Activated CD4-positive, alpha-beta T cell treated with anti-CD3 and anti-CD28 coated beads for 4 hours (primary cell): ENCODE data around the gene SYT13.

Experiments used
- DNase-seq, 2 donors: peaks; one replicate each; pipeline ENCODE4 v3.0.0-alpha.2; 2020

Gene SYT13, protein sequence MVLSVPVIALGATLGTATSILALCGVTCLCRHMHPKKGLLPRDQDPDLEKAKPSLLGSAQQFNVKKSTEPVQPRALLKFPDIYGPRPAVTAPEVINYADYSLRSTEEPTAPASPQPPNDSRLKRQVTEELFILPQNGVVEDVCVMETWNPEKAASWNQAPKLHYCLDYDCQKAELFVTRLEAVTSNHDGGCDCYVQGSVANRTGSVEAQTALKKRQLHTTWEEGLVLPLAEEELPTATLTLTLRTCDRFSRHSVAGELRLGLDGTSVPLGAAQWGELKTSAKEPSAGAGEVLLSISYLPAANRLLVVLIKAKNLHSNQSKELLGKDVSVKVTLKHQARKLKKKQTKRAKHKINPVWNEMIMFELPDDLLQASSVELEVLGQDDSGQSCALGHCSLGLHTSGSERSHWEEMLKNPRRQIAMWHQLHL

DNA sequence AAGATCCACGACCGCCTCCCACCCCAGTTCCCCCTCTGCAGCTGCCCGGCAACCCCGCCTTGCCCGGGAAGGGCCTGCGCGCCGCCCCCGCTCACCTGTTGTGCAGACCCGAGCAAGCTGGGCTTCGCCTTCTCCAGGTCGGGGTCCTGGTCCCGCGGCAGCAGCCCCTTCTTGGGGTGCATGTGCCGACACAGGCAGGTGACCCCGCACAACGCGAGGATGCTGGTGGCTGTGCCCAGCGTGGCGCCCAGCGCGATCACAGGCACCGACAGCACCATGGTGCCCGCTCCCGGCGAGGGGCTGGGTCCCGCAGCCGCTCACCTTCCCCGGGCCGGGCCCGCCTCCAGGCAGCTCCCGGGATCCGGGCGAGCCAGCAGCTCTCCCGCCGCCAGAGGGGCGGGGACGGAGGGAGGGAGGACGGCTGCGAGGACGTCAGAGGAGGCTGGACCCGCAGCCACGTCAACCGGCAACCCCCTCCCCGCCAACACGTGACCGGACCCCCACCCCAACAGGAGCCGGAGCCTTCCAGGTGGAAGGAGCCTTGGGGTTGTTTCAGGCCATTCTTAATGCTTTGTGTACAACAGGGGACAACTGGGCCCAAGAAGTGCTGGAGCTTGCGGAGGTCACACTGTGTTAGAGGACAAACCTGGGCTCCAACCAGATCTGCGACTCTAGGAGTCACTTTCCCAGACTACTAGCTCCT lies at the start of gene SYT13:
Gene SYT13 (minus strand): TSS at position 412 of the 703 bp plus-strand sequence. CDS start 134 bp downstream, at position 278.
- DNase-seq = no peak

DNA sequence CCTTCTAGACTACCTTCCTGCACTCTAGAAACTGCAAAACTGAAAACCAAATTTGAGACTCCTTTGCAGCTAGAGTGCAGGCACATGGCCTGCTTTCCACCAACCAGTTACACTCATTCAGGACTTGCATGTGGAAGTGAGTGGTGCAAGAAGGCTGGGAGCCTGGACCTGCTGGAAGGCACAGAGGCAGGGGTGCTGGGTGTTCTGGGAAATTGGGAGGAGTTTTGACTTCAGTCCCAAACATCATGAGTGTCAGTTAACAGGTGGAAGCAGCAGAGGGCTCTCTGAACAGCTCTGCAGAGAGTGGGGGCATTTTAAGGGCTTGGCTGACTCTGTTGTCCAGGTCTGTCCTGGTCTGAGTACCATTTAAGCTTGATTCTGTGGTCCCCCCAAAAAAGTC lies 49.3 kb upstream of the SYT13 start:
- DNase-seq = no peak

DNA sequence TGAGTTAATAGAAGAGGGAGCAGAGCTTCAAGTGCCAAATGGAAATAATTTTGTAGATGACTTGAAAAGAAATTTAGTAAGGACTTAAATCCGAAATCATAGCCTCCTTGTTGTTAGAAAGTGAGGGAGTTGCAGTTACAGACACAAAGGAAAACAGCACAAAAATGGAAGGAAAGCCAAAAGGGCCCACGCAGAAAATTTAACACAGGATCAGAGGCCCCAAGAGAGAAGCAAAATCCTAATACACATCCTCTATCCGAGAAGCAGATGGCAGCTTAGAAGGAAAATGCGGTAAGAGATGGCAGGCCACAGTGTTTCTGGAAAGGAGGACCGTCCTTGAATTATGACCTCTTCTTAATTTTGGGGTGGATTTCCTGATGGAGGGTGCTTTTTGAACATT lies 48.7 kb upstream of the SYT13 start:
- no peak for DNase-seq

DNA sequence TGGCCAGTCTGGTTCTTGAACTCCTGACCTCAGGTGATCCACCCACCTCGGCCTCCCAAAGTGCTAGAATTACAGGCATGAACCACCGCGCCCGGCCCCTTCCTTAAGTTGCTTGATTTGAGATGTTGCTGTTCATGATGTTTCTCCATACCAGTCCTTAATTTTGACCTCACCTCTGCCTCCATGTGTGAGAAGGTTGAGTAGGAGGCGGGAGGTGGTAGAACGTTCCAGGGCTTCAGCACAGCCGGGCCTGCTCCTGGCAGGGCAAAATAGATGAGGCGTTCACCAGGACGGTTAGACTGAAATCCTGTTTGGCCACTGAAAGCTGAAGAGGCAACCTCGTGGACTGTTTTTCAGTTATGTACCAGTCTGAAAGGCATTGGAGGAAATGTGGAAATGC lies 48.3 kb upstream of the SYT13 start:
- no peak for DNase-seq

DNA sequence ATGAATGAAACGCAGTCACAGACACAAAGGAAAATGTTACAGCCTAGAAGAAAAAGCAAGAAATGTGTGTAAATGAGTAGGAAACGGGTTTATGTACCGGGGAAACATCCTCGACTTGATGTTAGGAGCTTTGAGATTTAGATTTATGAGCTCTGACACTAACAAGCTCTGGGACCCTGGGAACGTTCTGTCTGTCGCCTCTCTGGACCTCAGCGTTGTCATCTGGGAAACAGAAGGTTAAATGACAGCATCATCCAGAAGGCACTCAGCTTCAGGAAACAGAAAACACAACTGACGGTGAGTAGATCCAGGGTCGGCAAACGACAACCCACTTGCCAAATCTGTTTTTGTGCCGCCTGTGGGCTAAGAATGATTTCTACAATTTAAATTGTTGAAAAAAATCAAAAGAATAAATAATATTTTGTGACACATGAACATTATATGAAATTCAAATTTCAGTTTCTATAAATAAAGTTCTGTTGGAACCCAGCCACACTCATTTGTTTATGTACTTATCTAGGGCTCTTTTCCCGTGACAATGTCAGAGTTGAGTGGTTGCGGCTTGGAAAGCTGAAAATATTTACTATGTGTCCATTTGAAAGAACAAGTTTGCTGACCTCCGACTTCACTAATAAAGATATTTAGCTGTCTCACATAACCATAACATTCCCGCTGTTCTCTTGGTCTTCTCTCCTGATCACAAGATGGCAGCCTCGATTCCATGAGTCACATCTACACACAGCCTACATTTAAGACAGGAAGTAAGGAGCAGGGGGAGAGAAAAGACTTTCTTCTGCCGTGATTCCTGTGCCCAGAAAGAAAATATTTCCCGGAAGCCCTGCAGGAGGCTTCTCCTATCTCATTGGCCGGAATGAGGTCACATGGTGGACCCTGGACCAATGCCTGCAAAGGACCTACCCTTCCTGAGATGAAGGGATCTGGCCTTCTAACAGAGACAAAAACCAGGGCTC lies 47.1 kb upstream of the SYT13 start:
- DNase-seq = no peak

DNA sequence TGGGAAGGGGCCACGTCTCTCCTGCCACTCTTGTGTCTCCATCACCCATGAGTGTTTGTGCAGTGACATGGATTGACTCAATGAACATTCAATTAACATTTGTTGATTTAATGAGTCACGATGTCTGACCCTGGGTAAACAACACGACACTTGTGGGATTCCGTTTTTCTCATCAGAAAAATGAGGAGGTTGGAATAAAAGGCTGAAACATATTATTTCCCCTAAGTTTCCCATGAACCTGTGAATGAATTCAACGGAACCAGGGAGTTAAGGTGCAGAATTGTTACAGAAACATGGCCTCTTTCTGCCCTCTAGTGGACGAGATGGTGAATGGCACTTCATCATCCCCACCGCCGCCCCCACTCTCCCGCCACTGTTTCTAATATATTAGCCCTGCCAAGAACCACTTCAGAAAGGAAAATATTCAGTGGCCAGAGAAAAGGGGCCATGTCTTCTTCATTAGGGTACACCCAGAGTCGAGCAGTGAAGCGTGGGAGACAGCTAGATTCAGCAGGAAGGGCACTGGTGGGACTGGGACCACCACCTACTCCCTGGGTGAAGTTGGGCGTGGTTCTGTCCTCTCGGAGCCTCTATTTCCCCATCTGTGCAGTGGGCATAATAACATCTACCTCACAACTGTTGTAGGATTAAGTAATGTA lies 46.3 kb upstream of the SYT13 start:
- peak; percentile 25 to 41 for DNase-seq

DNA sequence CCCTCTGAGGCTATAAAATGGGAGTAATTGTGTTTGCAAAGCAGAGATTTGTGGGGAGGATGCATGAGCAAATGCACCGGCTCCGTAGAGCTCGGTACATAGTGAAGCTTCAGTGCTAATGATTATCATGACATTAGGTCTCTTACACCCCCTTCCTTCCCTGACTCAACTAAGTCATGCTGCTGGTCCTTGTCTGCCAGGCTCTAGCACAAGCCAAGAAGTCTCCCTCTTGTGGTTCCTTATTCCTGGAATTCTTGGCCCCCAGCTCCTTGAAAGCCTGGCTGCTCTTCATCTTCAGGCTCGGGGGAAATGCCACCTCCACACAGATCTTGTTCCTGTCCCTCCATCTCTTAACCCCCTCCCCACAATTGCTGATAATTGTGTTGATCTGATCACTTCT lies 45.7 kb upstream of the SYT13 start:
- DNase-seq = no peak

DNA sequence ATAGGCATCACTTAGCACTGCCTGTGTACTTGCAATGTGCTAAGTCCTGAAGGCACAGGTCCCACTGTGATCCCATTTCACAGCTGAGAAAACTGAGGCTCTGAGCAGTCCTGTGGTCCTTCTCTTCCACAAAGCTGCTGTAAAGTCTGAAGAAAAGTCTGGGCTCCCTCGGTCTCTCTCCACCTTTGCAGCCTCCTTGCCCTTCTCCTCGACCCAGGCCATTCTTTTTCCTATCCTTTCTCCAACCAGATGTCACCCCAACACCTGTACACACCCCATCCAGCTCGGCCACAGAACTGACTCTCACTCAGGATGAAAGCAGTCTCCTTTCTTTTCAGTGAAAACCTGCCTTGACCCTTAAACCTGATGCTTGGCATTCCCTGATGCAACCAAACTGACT lies 42.6 kb upstream of the SYT13 start:
- no peak for DNase-seq

DNA sequence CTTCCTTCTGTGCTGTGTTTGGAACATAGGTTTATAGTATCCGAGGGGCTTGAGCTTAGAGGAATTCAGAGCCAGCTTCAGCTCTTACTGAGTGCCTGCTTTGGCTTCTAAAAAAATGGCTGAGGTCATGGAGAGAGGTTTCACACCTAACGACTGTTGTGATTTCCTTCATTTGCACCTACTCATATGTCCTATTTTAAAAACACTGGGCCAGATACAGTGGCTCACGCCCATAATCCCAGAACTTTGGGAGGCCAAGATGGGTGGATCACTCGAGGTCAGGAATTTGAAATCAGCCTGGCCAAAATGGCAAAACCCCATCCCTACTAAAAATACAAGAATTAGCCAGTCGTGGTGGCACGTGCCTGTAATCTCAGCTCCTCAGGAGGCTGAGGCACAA lies 38.3 kb upstream of the SYT13 start:
- DNase-seq = no peak

DNA sequence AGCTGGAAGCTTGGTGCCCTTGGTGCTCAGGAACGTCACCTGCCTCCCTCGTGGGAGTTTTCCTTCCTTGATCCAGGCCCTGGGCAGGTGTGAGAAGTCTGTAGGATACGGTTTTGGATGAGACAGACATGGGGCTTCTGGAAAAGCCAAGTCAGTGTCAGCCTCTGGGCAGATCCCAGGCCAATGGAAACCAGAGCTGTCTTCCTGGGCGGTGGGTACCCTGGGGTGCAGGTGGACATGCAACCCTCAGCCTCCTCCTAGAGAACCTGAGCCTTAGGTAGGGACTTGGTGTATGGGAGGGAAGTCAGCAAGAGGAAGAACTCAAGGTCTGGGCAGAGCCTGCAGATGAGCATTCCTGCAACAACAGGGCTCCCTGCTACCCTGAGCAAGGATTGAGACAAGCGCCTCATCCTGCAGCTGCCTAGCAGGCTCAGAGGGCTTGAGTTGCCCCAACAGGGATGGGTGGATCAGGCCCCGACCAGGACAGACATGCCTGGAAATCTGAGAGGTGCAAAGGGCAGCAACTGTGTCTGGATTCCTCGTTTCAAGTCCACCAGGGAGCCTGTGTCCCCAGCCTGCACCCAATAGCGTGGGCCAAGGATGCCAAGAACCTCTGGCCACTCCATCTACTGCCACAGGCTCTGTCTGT lies 37.6 kb upstream of the SYT13 start:
- DNase-seq = no peak

DNA sequence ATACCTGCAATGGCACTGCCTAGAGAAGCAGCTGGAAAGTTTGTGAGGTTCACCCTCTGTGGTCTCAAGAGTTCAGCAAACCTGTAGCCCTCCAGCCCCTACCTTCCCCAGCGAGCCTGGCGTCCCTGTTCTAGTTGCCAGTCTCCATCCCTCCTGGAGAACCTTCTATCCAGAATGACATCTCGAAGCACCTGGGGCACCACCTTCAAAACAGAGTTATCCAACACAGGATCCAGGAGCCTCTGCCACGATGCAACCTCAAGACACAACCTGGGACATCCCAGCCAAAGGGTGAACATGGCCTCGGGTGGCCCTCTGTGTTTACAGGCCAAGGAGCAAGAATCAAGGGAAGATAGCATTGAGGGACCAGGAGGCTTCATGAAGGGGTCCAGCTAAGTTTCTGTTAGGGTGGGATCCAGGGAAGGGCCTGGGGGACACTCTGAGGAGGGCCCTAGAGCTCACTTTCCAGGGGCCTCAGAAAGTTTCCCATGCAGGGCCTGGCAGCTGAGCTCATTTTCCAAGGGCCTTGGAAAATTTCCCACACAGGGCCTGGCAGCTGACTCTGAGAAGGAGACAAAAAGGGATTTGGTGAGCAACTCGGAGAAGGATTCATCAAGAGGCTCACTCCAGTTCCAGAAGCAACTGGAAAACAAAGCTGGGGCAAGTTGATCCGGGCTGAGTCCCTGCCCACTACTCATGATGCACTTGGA lies 36.9 kb upstream of the SYT13 start:
- DNase-seq = no peak

DNA sequence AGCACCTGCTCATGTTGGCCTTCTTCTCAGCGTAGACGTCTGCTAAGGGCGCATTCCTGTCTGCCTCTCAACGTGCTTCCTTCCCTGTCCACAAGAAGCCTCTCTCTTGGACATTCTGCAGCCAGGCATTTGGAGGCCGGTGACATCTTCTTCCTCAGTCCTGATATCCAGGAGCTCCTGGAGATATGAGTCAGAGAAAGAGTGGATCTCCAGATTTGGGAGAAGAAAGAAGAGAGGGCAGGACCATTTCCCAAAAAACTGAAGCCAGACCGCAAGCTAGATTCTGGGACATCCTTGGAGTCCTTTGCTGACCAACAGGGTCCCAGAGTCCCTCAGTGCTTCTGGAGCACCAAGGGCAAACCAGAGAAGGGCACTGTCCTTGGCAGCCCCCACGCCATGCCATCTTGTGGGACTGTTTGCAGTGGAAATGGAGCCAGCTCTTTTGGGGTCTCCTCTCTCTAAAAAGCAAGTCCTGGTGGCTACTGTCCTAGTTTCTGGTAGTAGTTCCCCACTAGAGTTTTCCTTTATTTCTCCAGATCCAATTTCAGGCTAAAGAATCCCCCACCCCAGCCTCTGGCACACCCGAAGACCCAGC lies 36.1 kb upstream of the SYT13 start:
- DNase-seq = no peak

DNA sequence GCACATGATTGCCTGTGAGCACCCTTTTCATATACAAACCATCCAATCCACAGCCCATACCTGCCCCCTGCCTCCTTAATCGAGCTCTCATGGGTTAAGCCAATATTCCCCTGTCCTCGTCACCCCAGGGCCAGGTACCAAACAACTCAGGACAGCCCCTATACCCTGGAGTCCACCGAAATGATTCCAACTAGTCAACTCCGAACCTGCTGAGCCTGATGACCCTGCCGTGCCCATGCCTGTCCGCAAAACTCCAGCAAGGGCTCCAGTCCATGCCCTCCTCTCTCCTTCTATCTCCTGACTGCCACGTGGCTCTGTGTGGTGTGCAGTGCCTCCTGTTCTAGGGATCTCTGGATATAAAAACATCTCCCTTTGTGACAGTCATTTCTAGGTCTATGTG lies 35.5 kb upstream of the SYT13 start:
- DNase-seq = no peak

DNA sequence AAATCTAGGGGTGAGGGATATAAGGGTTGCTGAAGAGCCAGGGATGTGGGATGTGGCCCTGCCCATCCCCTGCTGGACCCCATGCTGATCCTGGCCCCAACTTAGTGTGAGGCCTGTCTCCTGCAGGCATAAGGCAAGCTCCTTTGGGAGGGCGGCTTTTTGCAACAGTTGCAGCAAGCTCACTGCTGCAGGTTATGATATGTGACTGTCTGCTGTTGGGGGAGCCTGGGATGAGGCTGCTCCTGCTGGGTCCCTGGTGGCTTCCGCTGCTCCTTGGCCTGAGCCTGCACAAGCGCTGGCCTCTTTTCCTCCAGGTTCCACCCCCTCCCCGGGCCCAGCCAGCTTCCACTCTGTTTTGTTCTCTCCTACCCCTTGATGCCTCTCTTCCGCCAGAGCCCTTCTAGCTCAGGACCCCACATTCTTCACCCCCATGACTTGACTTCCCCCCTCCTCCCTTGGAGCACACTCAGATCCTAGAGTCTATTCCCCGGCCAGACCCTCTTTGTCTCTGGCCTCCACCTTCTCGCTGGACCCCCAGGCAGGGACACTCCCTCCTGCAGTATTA lies 35.0 kb upstream of the SYT13 start:
- DNase-seq = no peak

DNA sequence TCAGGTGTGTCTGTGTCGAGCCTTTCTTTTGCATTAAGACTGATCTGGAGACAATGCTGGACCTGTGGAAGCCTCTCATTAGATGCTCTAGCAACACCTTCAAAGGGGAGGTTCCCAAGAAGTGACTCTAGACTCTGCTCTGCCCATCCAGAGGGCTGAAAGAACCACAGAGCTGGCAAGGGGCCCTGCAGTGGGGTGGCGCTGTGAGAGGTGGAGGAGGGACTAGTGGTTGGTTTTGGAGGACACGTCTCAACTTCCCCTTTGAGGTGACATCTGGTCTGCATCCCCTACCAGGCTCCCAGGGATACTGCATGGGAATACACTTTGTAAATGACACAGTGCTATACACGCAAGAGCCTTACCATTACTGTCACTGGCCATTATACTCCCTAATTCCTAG lies 34.2 kb upstream of the SYT13 start:
- no peak for DNase-seq

DNA sequence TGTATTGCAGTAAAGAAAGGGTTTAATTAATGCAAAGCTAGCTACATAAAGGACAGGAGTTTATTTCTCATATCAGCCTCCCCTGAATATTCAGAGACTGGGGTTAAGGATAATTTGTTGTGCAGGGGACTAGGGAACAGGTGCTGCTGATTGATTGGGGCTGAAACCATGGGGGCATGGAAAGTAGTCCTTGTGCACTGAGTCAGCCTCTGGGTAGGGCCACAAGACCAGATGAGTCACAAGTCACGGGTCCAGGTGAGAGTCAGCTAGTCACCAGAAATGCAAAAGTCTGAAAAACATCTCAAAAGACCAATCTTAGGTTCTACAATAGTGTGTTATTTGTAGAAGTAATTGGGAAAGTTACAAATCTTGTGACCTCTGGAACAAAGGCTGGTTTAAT lies 32.9 kb upstream of the SYT13 start:
- no peak for DNase-seq

DNA sequence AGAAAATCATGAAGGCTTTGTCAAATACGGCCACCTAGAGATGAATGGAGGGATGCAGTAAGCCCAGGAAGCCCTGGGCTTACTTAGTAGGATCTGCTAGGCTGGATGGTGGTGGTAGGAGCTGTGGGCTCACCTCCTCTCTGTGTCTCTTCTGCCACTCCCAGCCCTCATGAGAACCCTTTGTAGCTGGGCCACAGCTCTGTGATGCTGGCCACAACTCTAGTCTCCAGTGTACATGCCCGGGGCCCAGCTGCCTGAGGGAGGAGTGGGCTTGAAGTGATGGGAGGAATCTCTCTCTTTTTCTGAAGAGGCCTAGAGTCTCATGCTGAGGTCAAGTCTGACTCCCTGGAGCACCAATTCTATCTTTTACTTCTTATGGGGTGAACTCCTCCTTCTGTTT lies 32.4 kb upstream of the SYT13 start:
- DNase-seq = no peak

DNA sequence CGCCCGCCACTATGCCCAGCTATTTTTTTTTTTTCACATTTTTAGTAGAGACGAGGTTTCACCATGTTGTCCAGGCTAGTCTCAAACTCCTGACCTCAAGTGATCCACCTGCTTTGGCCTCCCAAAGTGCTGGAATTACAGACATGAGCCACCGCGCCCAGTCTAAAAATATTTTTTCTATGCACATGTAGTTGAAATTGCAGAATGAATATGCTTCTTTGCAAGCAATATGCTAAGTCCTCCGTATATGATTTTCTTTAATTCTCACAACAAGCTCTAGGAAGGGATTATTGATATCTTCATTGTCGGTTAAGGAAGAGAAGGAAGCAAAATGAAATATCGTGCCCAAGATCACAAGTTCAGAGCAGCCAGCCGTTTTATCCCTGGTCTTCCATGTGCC lies 30.1 kb upstream of the SYT13 start:
- DNase-seq = no peak

DNA sequence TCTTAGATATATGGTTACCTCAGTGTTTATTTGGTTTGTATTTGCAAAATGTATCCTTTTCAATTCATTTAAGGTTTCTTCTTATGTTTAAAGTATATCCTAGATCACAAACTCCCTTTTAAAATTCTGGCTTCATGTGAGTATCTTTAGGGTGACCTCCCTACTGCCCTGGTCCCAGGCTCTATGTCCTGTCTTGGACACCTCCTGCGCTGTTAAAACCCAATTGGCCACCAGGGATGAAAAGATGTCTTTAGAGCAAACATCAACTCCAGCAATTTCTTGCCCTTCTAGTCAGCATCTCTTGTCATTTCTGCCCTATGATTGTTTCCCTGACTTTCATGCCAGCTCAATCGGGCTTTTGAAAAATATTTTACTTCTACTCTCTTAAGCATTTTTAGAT lies 28.8 kb upstream of the SYT13 start:
- DNase-seq = no peak

DNA sequence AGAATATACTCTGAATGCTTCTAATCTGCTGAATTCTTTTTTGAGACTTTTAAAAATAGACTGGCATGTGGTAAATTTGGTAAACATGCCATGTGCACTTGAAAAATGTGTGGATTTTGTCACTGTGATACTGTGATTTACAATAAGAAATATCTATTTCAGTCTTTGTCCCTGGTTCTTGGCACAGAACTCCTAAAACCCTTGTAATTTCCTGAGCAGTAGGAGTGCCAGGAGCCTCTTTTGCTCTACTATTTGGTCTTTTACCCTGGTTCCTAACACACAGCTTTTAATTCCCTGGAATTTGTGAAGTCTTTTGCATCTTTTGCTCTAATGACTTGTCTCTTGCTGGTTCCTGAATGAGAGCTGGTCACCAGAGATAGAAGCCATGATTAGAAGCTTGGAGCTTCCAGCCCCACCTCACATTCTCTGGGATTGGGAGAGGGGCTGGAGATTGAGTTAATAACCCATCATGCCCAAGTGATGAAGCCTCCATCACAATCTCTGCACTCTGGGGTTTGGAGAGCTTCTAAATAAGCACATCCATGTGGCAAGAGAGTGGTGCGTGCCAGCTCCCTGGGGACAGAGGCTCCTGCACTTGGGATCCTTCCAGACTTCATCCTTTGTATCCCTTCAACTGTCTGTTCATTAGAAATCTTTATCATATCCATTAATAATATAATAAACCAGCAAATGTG lies 27.2 kb upstream of the SYT13 start:
- no peak for DNase-seq
